NT2/D1 (cell line): ENCODE data around the gene PRDX6.

Source experiments
- SUZ12 ChIP-seq: IDR thresholded peaks from 2 replicates; pipeline ENCODE4 v1.6.1; 2011; ENCODE audit not compliant: insufficient read length, insufficient read depth; ENCODE audit errors: extremely low read depth
- YY1 ChIP-seq: IDR thresholded peaks from 2 replicates; pipeline ENCODE4 v1.6.1; 2011; ENCODE audit not compliant: insufficient read length, insufficient read depth
- ZNF274 ChIP-seq: IDR thresholded peaks from 2 replicates; pipeline ENCODE4 v1.6.1; 2011; ENCODE audit warnings: mild to moderate bottlenecking, low read depth, low read length

DNA sequence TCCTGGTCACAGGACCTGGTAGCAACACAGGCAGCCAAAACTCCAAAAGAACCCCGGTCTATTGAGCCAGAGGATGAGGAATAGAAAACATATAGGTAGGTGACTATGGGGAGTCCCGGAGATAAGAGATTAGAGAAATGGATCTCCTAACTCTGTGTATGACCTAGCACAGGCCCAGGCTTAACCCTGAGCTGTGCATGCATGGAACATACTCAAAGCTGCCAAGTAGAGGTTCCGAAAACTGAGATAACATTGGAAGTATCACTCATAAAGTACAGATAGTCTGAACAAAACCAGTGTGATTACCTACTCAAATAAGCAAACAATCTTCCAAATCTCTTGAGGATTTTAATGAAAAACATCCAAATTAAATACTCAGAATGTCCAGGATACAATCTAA, 31.5 kb upstream of the PRDX6 start:
- TF ChIP-seq YY1 (no peak), SUZ12 (no peak), ZNF274 (no peak)
